ENCODE data around the gene PTPRU. TPM values are rescaled to one million over a fixed set of nuclear protein-coding genes. Genes with fewer than 3 reads are reported as not detected.

Gene PTPRU
- total and polyA plus RNA-seq, 5 donors from 2014 or later: not detected

GRCh38 chr1:29354511-29355098 lies 118.3 kb downstream of the PTPRU start:
- Histone ChIP-seq H3K27ac (ENCODE audit: insufficient read depth, low read length, poor library complexity, severe bottlenecking) (no peak overlapping the region), H3K9me3 (ENCODE audit: control insufficient read depth in 2 of 2, low read length in 2 of 2) (no peaks in the 10 kb centered on the region), H3K27me3 (ENCODE audit: control insufficient read depth, insufficient read depth, low read length) (peaks cover 5% of the 10 kb centered on the region), H3K36me3 (ENCODE audit: control insufficient read depth, insufficient read depth, low read length) (no peaks in the 10 kb centered on the region), H3K4me1 (ENCODE audit: control insufficient read depth, insufficient read depth, low read length, poor library complexity, severe bottlenecking) (no peaks in the 10 kb centered on the region), H3K4me3 (ENCODE audit: low read depth, low read length) (no peak overlapping the region)
- H3K27me3 Mint-ChIP-seq: peaks cover 10% of the 10 kb centered on the region
- H3K4me1 Mint-ChIP-seq: peaks cover 0 to 4% (median 0%) of the 10 kb centered on the region in 4 donors
- no peaks in the 10 kb centered on the region for H3K36me3 Mint-ChIP-seq
- DNase-seq (no peak), ATAC-seq (ENCODE audit: low read depth in 2 of 2) (no peak)
- H3K9me3 Mint-ChIP-seq: no peaks in the 10 kb centered on the region
- H3K4me3 Mint-ChIP-seq: no peak overlapping the region
- H3K27ac Mint-ChIP-seq: no peak overlapping the region

- Histone ChIP-seq H3K27me3 (ENCODE audit: control insufficient read depth, insufficient read depth, low read length) (peaks cover 5% of the 10 kb centered on the region), H3K27ac (ENCODE audit: insufficient read depth, low read length, poor library complexity, severe bottlenecking) (no peak overlapping the region), H3K9me3 (ENCODE audit: control insufficient read depth in 2 of 2, low read length in 2 of 2) (no peaks in the 10 kb centered on the region), H3K4me1 (ENCODE audit: control insufficient read depth, insufficient read depth, low read length, poor library complexity, severe bottlenecking) (no peaks in the 10 kb centered on the region), H3K36me3 (ENCODE audit: control insufficient read depth, insufficient read depth, low read length) (no peaks in the 10 kb centered on the region), H3K4me3 (ENCODE audit: low read depth, low read length) (no peak overlapping the region)
- Mint-ChIP-seq H3K36me3 (no peaks in the 10 kb centered on the region), H3K4me3 (no peak overlapping the region), H3K27ac (no peak overlapping the region), H3K9me3 (no peaks in the 10 kb centered on the region), H3K27me3 (peaks cover 10% of the 10 kb centered on the region), H3K4me1 (peaks cover 0 to 4% (median 0%) of the 10 kb centered on the region in 4 donors)
- DNase-seq (no peak), ATAC-seq (ENCODE audit: low read depth in 2 of 2) (no peak)
Observed at GRCh38 chr1:29355375-29355774, 119.1 kb downstream of the PTPRU start.

- no peaks in the 10 kb centered on the region for H3K36me3 ChIP-seq (ENCODE audit: control insufficient read depth, insufficient read depth, low read length)
- no peak overlapping the region for H3K4me3 ChIP-seq (ENCODE audit: low read depth, low read length)
- H3K27me3 ChIP-seq (ENCODE audit: control insufficient read depth, insufficient read depth, low read length): peaks cover 3% of the 10 kb centered on the region
- ATAC-seq (ENCODE audit: low read depth in 2 of 2) (no peak), DNase-seq (no peak)
- H3K9me3 Mint-ChIP-seq: no peaks in the 10 kb centered on the region
- no peak overlapping the region for H3K27ac ChIP-seq (ENCODE audit: insufficient read depth, low read length, poor library complexity, severe bottlenecking)
- no peaks in the 10 kb centered on the region for H3K36me3 Mint-ChIP-seq
- H3K27me3 Mint-ChIP-seq: peaks cover 14% of the 10 kb centered on the region
- no peaks in the 10 kb centered on the region for H3K4me1 ChIP-seq (ENCODE audit: control insufficient read depth, insufficient read depth, low read length, poor library complexity, severe bottlenecking)
- no peak overlapping the region for H3K27ac Mint-ChIP-seq
- no peaks in the 10 kb centered on the region for H3K9me3 ChIP-seq (ENCODE audit: control insufficient read depth in 2 of 2, low read length in 2 of 2)
- no peak overlapping the region for H3K4me3 Mint-ChIP-seq
- H3K4me1 Mint-ChIP-seq: peaks cover 0 to 4% (median 0%) of the 10 kb centered on the region in 4 donors
Observed at GRCh38 chr1:29356663-29357062, 120.3 kb downstream of the PTPRU start.

- no peak overlapping the region for H3K27ac ChIP-seq (ENCODE audit: insufficient read depth, low read length, poor library complexity, severe bottlenecking)
- no peaks in the 10 kb centered on the region for H3K4me1 ChIP-seq (ENCODE audit: control insufficient read depth, insufficient read depth, low read length, poor library complexity, severe bottlenecking)
- ATAC-seq (ENCODE audit: low read depth in 2 of 2): no peak
- no peaks in the 10 kb centered on the region for H3K9me3 Mint-ChIP-seq
- no peak overlapping the region for H3K27ac Mint-ChIP-seq
- H3K27me3 Mint-ChIP-seq: peaks cover 14% of the 10 kb centered on the region
- H3K4me3 ChIP-seq (ENCODE audit: low read depth, low read length): no peak overlapping the region
- H3K27me3 ChIP-seq (ENCODE audit: control insufficient read depth, insufficient read depth, low read length): no peaks in the 10 kb centered on the region
- DNase-seq: no peak
- peaks cover 0 to 4% (median 0%) of the 10 kb centered on the region in 4 donors for H3K4me1 Mint-ChIP-seq
- no peaks in the 10 kb centered on the region for H3K36me3 Mint-ChIP-seq
- H3K36me3 ChIP-seq (ENCODE audit: control insufficient read depth, insufficient read depth, low read length): no peaks in the 10 kb centered on the region
- H3K4me3 Mint-ChIP-seq: no peak overlapping the region
- H3K9me3 ChIP-seq (ENCODE audit: control insufficient read depth in 2 of 2, low read length in 2 of 2): no peaks in the 10 kb centered on the region
Observed at GRCh38 chr1:29357452-29357851, 121.1 kb downstream of the PTPRU start.

GRCh38 chr1:29358183-29358582 lies 121.9 kb downstream of the PTPRU start:
- peaks cover 0 to 2% (median 0%) of the 10 kb centered on the region in 7 donors for H3K9me3 Mint-ChIP-seq
- peaks cover 0 to 4% (median 0%) of the 10 kb centered on the region in 4 donors for H3K4me1 Mint-ChIP-seq
- H3K27me3 Mint-ChIP-seq: peaks cover 10% of the 10 kb centered on the region
- DNase-seq (no peak), ATAC-seq (ENCODE audit: low read depth in 2 of 2) (no peak)
- Histone ChIP-seq H3K27me3 (ENCODE audit: control insufficient read depth, insufficient read depth, low read length) (no peaks in the 10 kb centered on the region), H3K4me3 (ENCODE audit: low read depth, low read length) (no peak overlapping the region), H3K27ac (ENCODE audit: insufficient read depth, low read length, poor library complexity, severe bottlenecking) (no peak overlapping the region), H3K4me1 (ENCODE audit: control insufficient read depth, insufficient read depth, low read length, poor library complexity, severe bottlenecking) (no peaks in the 10 kb centered on the region), H3K9me3 (ENCODE audit: control insufficient read depth in 2 of 2, low read length in 2 of 2) (no peaks in the 10 kb centered on the region), H3K36me3 (ENCODE audit: control insufficient read depth, insufficient read depth, low read length) (no peaks in the 10 kb centered on the region)
- H3K4me3 Mint-ChIP-seq: no peak overlapping the region
- no peak overlapping the region for H3K27ac Mint-ChIP-seq
- H3K36me3 Mint-ChIP-seq: no peaks in the 10 kb centered on the region

- Mint-ChIP-seq H3K4me3 (no peak overlapping the region), H3K27ac (no peak overlapping the region), H3K4me1 (peaks cover 0 to 4% (median 0%) of the 10 kb centered on the region in 4 donors), H3K27me3 (peaks cover 10% of the 10 kb centered on the region), H3K9me3 (peaks cover 0 to 2% (median 0%) of the 10 kb centered on the region in 7 donors), H3K36me3 (no peaks in the 10 kb centered on the region)
- Histone ChIP-seq H3K9me3 (ENCODE audit: control insufficient read depth in 2 of 2, low read length in 2 of 2) (no peaks in the 10 kb centered on the region), H3K4me1 (ENCODE audit: control insufficient read depth, insufficient read depth, low read length, poor library complexity, severe bottlenecking) (no peaks in the 10 kb centered on the region), H3K4me3 (ENCODE audit: low read depth, low read length) (no peak overlapping the region), H3K27ac (ENCODE audit: insufficient read depth, low read length, poor library complexity, severe bottlenecking) (no peak overlapping the region), H3K27me3 (ENCODE audit: control insufficient read depth, insufficient read depth, low read length) (no peaks in the 10 kb centered on the region), H3K36me3 (ENCODE audit: control insufficient read depth, insufficient read depth, low read length) (no peaks in the 10 kb centered on the region)
- ATAC-seq (ENCODE audit: low read depth in 2 of 2) (no peak), DNase-seq (no peak)
Observed at GRCh38 chr1:29360768-29361167, 124.4 kb downstream of the PTPRU start.

- peaks cover 0 to 4% (median 0%) of the 10 kb centered on the region in 4 donors for H3K4me1 Mint-ChIP-seq
- Histone ChIP-seq H3K36me3 (ENCODE audit: control insufficient read depth, insufficient read depth, low read length) (no peaks in the 10 kb centered on the region), H3K27ac (ENCODE audit: insufficient read depth, low read length, poor library complexity, severe bottlenecking) (no peak overlapping the region), H3K4me3 (ENCODE audit: low read depth, low read length) (no peak overlapping the region), H3K4me1 (ENCODE audit: control insufficient read depth, insufficient read depth, low read length, poor library complexity, severe bottlenecking) (no peaks in the 10 kb centered on the region), H3K27me3 (ENCODE audit: control insufficient read depth, insufficient read depth, low read length) (no peaks in the 10 kb centered on the region), H3K9me3 (ENCODE audit: control insufficient read depth in 2 of 2, low read length in 2 of 2) (no peaks in the 10 kb centered on the region)
- no peak overlapping the region for H3K4me3 Mint-ChIP-seq
- H3K27me3 Mint-ChIP-seq: peaks cover 10% of the 10 kb centered on the region
- no peak overlapping the region for H3K27ac Mint-ChIP-seq
- ATAC-seq (ENCODE audit: low read depth in 2 of 2) (no peak), DNase-seq (no peak)
- peaks cover 0 to 4% (median 0%) of the 10 kb centered on the region in 7 donors for H3K9me3 Mint-ChIP-seq
- no peaks in the 10 kb centered on the region for H3K36me3 Mint-ChIP-seq
Observed at GRCh38 chr1:29361686-29362085, 125.4 kb downstream of the PTPRU start.

GRCh38 chr1:29362116-29362515 lies 125.8 kb downstream of the PTPRU start:
- ATAC-seq (ENCODE audit: low read depth in 2 of 2) (no peak), DNase-seq (no peak)
- no peaks in the 10 kb centered on the region for H3K36me3 ChIP-seq (ENCODE audit: control insufficient read depth, insufficient read depth, low read length)
- no peak overlapping the region for H3K4me3 Mint-ChIP-seq
- peaks cover 0 to 4% (median 0%) of the 10 kb centered on the region in 4 donors for H3K4me1 Mint-ChIP-seq
- H3K4me1 ChIP-seq (ENCODE audit: control insufficient read depth, insufficient read depth, low read length, poor library complexity, severe bottlenecking): no peaks in the 10 kb centered on the region
- no peak overlapping the region for H3K4me3 ChIP-seq (ENCODE audit: low read depth, low read length)
- no peaks in the 10 kb centered on the region for H3K27me3 ChIP-seq (ENCODE audit: control insufficient read depth, insufficient read depth, low read length)
- no peaks in the 10 kb centered on the region for H3K9me3 ChIP-seq (ENCODE audit: control insufficient read depth in 2 of 2, low read length in 2 of 2)
- peaks cover 0 to 4% (median 0%) of the 10 kb centered on the region in 7 donors for H3K9me3 Mint-ChIP-seq
- no peaks in the 10 kb centered on the region for H3K36me3 Mint-ChIP-seq
- H3K27me3 Mint-ChIP-seq: peaks cover 10% of the 10 kb centered on the region
- H3K27ac Mint-ChIP-seq: no peak overlapping the region
- H3K27ac ChIP-seq (ENCODE audit: insufficient read depth, low read length, poor library complexity, severe bottlenecking): no peak overlapping the region
